ENCODE results near the gene UST.

DNA sequence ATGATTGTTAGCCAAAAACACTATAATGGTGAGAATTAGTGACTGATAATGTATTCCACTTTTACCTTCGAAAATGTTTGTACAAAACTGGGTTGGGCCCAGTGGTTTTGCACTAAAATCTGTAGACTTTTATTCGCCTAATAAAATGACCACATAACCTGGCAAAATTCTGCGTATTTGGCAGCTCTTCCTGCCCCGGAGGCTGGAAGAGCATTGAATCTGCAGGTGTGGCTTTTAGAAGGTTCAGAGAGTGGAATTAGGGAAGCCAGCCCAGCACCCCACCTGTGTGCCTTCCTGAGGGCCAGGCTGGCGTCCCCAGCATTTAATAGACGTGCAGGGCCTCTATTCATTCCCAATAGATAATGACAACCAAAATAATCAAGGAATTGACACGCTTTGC lies 256.7 kb downstream of the UST start:
- TF ChIP-seq EZH2 (IDR thresholded peaks at IDR 0.05) = no peak
- no peak for TF ChIP-seq POLR2AphosphoS5 (IDR thresholded peaks at IDR 0.05; ENCODE audit: low read depth, low read length)
- no peak for TF ChIP-seq SIN3A (IDR thresholded peaks at IDR 0.05; ENCODE audit: low read depth)
- TF ChIP-seq CTCF (IDR thresholded peaks at IDR 0.05 in 2 of 3, conservative IDR thresholded peaks at IDR 0.05 in 1 of 3; ENCODE audit: borderline replicate concordance in 1 of 3, insufficient read depth in 1 of 3, low read depth in 2 of 3, low read length in 2 of 3) = no peak
